GM12878 (cell line): Measurements from ENCODE around the gene EN1. TPM values are rescaled to one million over a fixed set of nuclear protein-coding genes. Genes with fewer than 3 reads are reported as not detected.

Experiments
- ATAC-seq: fragments of 200-7000 bp; cut with Tn5 transposase; 3 replicates; pipeline ENCODE4 v1.9.1; 2020; ENCODE audit warnings: mild to moderate bottlenecking, moderate library complexity
- BruUV-seq: library from RNA; stranded (reverse); fragments of 400-500 nt; replicated peaks from 2 replicates; lab custom pipeline; 2021; lab: Mats Ljungman, UMichigan
- CTCF ChIA-PET: fragments of 300-600 bp; sonication (Branson Sonifier 250); formaldehyde crosslinking; extraction: SDS; loops from one replicate; lab custom pipeline; 2021; ENCODE audit warnings: inconsistent platforms; lab: Yijun Ruan, JAX
- POLR2A ChIA-PET: fragments of 350-600 bp; formaldehyde crosslinking; extraction: SDS; loops from one replicate; lab custom pipeline; 2021; ENCODE audit warnings: inconsistent platforms; lab: Charles Lee
- RAD21 ChIA-PET: fragments of 300-600 bp; sonication (Branson Sonifier 250); formaldehyde crosslinking; loops from one replicate; lab custom pipeline; 2023; ENCODE audit warnings: antibody characterized with exemption; ENCODE audit not compliant: unreplicated experiment; lab: Charles Lee
- SMC1A ChIA-PET: fragments of 300-600 bp; sonication (Branson Sonifier 250); formaldehyde crosslinking; loops from one replicate; lab custom pipeline; 2023; ENCODE audit not compliant: unreplicated experiment, uncharacterized antibody; lab: Charles Lee
- DNase-seq: peaks from one replicate; pipeline ENCODE4 v3.0.0-alpha.2; 2011; ENCODE audit warnings: low read depth, low spot score
- FAIRE-seq: peaks from 3 replicates; lab custom pipeline; 2011; peaks lifted over from hg19 to GRCh38; lab: Jason Lieb, UNC
- H2AFZ ChIP-seq: 2 replicates; pipeline ENCODE4 v1.6.0; 2011; ENCODE audit warnings: low read depth, low read length, control low read depth; ENCODE audit not compliant: control insufficient read depth
- H3K27ac ChIP-seq: 2 replicates; pipeline ENCODE4 v1.5.1; 2011; ENCODE audit warnings: control low read depth; ENCODE audit not compliant: control insufficient read depth, insufficient read depth
- H3K27me3 ChIP-seq, 2 experiments: replicated peaks in 1 of 2; 2 replicates each; pipeline versions ENCODE4 v1.6.0 to v1.6.1; 2011; ENCODE audit warnings: low read length in 1 of 2; ENCODE audit not compliant: control insufficient read depth in 2 of 2, insufficient read depth in 2 of 2
- H3K36me3 ChIP-seq, 2 experiments: 2 replicates each; pipeline ENCODE4 v1.5.1; 2011; ENCODE audit warnings: low read length in 1 of 2; ENCODE audit not compliant: control insufficient read depth in 2 of 2, insufficient read depth in 2 of 2
- H3K4me1 ChIP-seq: 2 replicates; pipeline ENCODE4 v1.6.1; 2011; ENCODE audit warnings: mild to moderate bottlenecking, low read length, moderate library complexity, mixed read lengths; ENCODE audit not compliant: control insufficient read depth, insufficient read depth
- H3K4me2 ChIP-seq: 2 replicates; pipeline ENCODE4 v1.6.0; 2011; ENCODE audit warnings: control low read depth; ENCODE audit not compliant: control insufficient read depth, insufficient read depth
- H3K4me3 ChIP-seq: fragments of 200-600 bp; sonication (generic); 2 replicates; pipeline ENCODE4 v1.5.1; 2016
- H3K79me2 ChIP-seq: 2 replicates; pipeline ENCODE4 v1.6.0; 2011; ENCODE audit warnings: low read length; ENCODE audit not compliant: control insufficient read depth, insufficient read depth
- H3K9ac ChIP-seq: 2 replicates; pipeline ENCODE4 v1.8.0; 2011; ENCODE audit warnings: low read length, control low read depth, mixed read lengths; ENCODE audit not compliant: control insufficient read depth, insufficient read depth
- H3K9me3 ChIP-seq: replicated peaks from 3 replicates; pipeline ENCODE4 v1.5.1; 2011; ENCODE audit warnings: mild to moderate bottlenecking, low read length; ENCODE audit not compliant: control insufficient read depth, insufficient read depth
- H4K20me1 ChIP-seq: 2 replicates; pipeline ENCODE4 v1.6.0; 2011; ENCODE audit not compliant: control insufficient read depth, insufficient read depth
- ETV6 ChIP-seq, 2 experiments: fragments of 450-650 bp in 1 of 2; IDR thresholded peaks in 1 of 2; conservative IDR thresholded peaks in 1 of 2; 2 replicates each; pipeline ENCODE4 v1.6.1; 2014; ENCODE audit warnings: antibody characterized with exemption in 1 of 2, borderline replicate concordance in 1 of 2, low read depth in 1 of 2, mild to moderate bottlenecking in 1 of 2, moderate library complexity in 1 of 2
- IRF4 ChIP-seq: IDR thresholded peaks from 2 replicates; pipeline ENCODE4 v1.6.1; 2011; ENCODE audit warnings: low read depth, low read length
- POLR2A ChIP-seq: IDR thresholded peaks from 2 replicates; pipeline ENCODE4 v1.6.1; 2011; ENCODE audit warnings: low read depth, mild to moderate bottlenecking, low read length
- TBL1XR1 ChIP-seq: IDR thresholded peaks from 2 replicates; pipeline ENCODE4 v1.6.1; 2012; ENCODE audit warnings: low read depth, low read length, improper control_type of control experiment
- WGBS: methylation state at CpG from one replicate; pipeline ENCODE4 v1.1.6; 2016; ENCODE audit warnings: low lambda C conversion rate; ENCODE audit not compliant: insufficient replicate concordance, insufficient coverage; ENCODE audit errors: missing lambda C conversion rate; 5-methylcytosine and 5-hydroxymethylcytosine counted together
- in situ Hi-C: fragments of 300-500 bp; cut with MboI; formaldehyde crosslinking; loops from 9 replicates; pipeline ENCODE4 v1.14.3; 2018; ENCODE audit warnings: mixed read lengths
- intact Hi-C: fragments of 100-400 bp; cut with micrococcal nuclease; formaldehyde crosslinking; loops from one replicate; pipeline ENCODE4 v1.14.2; 2022; ENCODE audit not compliant: unreplicated experiment
- polyA plus RNA-seq, 11 experiments: library from polyadenylated mRNA; depleted of rRNA in 4 of 11; unstranded in 6 of 11; stranded (reverse) in 5 of 11; fragments of >200 nt; fragmentation: Nextera tagmentation in 4 of 11; fragmentation: Illumina TruSeq in 1 of 11; extraction: Ambion mirVana in 4 of 11; extraction: Trizol in 1 of 11; gene quantifications; 1 replicate in 1 of 11; 2 replicates in 10 of 11; pipeline versions ENCODE4 v1.2.1 to v1.2.3, GENCODE V29; 2011 to 2016; ENCODE audit warnings: inconsistent platforms in 2 of 11, missing spikeins in 2 of 11, low read depth in 1 of 11
- total RNA-seq, 4 experiments: library from RNA; depleted of rRNA in 3 of 4; stranded (reverse); fragments of >200 nt in 3 of 4; fragmentation: Illumina TruSeq in 1 of 4; extraction: Trizol in 1 of 4; gene quantifications; 2 replicates each; pipeline versions ENCODE4 v1.2.1 to v1.2.3, GENCODE V29; 2013 to 2021
- TF ChIP-seq, protein P1 (sequence below): IDR thresholded peaks from 2 replicates; pipeline ENCODE4 v1.6.1; 2012; ENCODE audit warnings: improper control_type of control experiment, low read depth, low read length; ENCODE audit not compliant: insufficient replicate concordance

Gene EN1
- total and polyA plus RNA-seq, 10 of the 15 experiments (the other 5 are each of a cell fraction or from before 2014, with no cell fraction given): not detected

DNA sequence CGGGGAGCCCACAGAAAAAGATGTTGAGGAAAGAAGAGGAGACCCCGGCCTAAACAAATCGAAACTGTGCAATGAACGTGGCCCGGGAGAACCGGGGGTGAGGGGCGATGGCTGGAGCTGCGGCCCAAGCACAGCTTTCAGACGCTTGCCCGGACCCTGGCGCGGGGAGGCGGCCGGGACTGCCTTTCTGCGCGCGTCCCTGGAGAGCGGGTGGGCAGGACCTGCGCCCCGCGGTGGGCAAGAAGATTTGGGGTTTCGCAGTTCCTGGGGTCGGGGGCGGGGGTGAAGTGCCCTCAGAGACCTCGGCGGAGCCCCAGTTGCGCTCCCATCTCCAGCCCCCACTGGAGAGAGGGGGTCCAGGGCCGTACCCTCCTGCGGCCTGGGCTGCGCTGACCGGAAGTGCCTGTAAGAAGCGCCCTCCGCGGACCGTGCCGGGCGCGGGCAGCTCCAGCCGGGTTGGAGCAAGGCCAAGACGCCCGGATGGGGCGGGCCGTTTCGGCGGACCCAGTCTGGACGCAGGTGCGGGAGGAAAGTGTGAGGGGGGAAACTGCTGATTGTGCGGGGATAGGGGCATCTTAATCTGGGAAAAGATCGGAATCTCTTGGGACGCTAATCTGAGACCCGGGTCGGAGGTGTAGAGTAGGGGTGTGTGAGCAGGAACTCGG lies 11.6 kb downstream of the EN1 start:
- H3K9me3 ChIP-seq: no peaks in the 10 kb centered on the region
- H3K4me2 ChIP-seq: no peak overlapping the region; the same call in 1 of the 2 replicates
- ChIA-PET CTCF (no interaction called here), POLR2A (no interaction called here), SMC1A (no interaction called here), RAD21 (no interaction called here)
- TF ChIP-seq POLR2A: no peak
- TF ChIP-seq, protein P1, sequence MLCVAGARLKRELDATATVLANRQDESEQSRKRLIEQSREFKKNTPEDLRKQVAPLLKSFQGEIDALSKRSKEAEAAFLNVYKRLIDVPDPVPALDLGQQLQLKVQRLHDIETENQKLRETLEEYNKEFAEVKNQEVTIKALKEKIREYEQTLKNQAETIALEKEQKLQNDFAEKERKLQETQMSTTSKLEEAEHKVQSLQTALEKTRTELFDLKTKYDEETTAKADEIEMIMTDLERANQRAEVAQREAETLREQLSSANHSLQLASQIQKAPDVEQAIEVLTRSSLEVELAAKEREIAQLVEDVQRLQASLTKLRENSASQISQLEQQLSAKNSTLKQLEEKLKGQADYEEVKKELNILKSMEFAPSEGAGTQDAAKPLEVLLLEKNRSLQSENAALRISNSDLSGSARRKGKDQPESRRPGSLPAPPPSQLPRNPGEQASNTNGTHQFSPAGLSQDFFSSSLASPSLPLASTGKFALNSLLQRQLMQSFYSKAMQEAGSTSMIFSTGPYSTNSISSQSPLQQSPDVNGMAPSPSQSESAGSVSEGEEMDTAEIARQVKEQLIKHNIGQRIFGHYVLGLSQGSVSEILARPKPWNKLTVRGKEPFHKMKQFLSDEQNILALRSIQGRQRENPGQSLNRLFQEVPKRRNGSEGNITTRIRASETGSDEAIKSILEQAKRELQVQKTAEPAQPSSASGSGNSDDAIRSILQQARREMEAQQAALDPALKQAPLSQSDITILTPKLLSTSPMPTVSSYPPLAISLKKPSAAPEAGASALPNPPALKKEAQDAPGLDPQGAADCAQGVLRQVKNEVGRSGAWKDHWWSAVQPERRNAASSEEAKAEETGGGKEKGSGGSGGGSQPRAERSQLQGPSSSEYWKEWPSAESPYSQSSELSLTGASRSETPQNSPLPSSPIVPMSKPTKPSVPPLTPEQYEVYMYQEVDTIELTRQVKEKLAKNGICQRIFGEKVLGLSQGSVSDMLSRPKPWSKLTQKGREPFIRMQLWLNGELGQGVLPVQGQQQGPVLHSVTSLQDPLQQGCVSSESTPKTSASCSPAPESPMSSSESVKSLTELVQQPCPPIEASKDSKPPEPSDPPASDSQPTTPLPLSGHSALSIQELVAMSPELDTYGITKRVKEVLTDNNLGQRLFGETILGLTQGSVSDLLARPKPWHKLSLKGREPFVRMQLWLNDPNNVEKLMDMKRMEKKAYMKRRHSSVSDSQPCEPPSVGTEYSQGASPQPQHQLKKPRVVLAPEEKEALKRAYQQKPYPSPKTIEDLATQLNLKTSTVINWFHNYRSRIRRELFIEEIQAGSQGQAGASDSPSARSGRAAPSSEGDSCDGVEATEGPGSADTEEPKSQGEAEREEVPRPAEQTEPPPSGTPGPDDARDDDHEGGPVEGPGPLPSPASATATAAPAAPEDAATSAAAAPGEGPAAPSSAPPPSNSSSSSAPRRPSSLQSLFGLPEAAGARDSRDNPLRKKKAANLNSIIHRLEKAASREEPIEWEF: no peak
- no peak for TF ChIP-seq TBL1XR1
- no peak for TF ChIP-seq ETV6 (conservative IDR thresholded peaks at IDR 0.05 in 1 of 2, IDR thresholded peaks at IDR 0.05 in 1 of 2; ENCODE audit: borderline replicate concordance in 1 of 2, low read depth in 1 of 2)
- TF ChIP-seq IRF4: no peak
- H3K9ac ChIP-seq: no peak overlapping the region
- H2AFZ ChIP-seq: no peak overlapping the region
- no peak overlapping the region for H3K4me3 ChIP-seq
- H4K20me1 ChIP-seq: no peaks in the 10 kb centered on the region
- no peaks in the 10 kb centered on the region for H3K79me2 ChIP-seq
- H3K4me1 ChIP-seq: no peaks in the 10 kb centered on the region
- 27% methylated on average over 46 of the region's 53 CpGs for WGBS
- H3K27me3 ChIP-seq: peaks cover 7 to 25% of the 10 kb centered on the region in 2 experiments
- in situ Hi-C loops (no loop called here), intact Hi-C loops (no loop called here)
- DNase-seq (no peak), ATAC-seq (no peak), FAIRE-seq (no peak)
- H3K36me3 ChIP-seq: no peaks in the 10 kb centered on the region
- no peak overlapping the region for H3K27ac ChIP-seq
- no TSS peak for BruUV-seq
